Measurements from ENCODE around the gene COL23A1. TPM values are rescaled to one million over a fixed set of nuclear protein-coding genes. Genes with fewer than 3 reads are reported as not detected.

The COL23A1 gene
- total and polyA plus RNA-seq, 2 of the 8 experiments (the other 6 are each of a cell fraction or from before 2014, with no cell fraction given): 3.1 to 4.7 TPM

GRCh38 chr5:178259623-178260536, 330.3 kb downstream of the COL23A1 start:
- no peak overlapping the region for H2BK120ac ChIP-seq (replicated peaks; ENCODE audit: low read depth, low read length)
- H3K4ac ChIP-seq (replicated peaks; ENCODE audit: insufficient read length, low read depth, low read length): no peak overlapping the region
- H3K27ac ChIP-seq (ENCODE audit: low read depth, low read length): no peak overlapping the region
- no peak for DNase-seq (ENCODE audit: low read depth in 1 of 2, low spot score in 2 of 2)
- H3K23me2 ChIP-seq (ENCODE audit: low read depth, low read length): no peaks in the 10 kb centered on the region
- no peak overlapping the region for H2AFZ ChIP-seq (ENCODE audit: low read length)
- H2AK5ac ChIP-seq (ENCODE audit: low read depth, low read length): no peak overlapping the region
- ChIA-PET CTCF (ENCODE audit: partially characterized antibody) (interaction anchor here (0.7 to 1.9 kb wide), 4 partner anchors 20 to 1202 kb away, joined by 3 to 7 read pairs (median 4); no protein-coding TSS in a partner anchor), POLR2A (ENCODE audit: partially characterized antibody) (no interaction called here)
- no peak overlapping the region for H4K91ac ChIP-seq (replicated peaks; ENCODE audit: insufficient read length, low read length)
- H3K9me3 ChIP-seq (ENCODE audit: insufficient read depth in 2 of 2, low read depth in 1 of 2, low read length in 1 of 2): no peaks in the 10 kb centered on the region
- no peak for FAIRE-seq
- H3K79me1 ChIP-seq (ENCODE audit: low read depth, low read length): no peaks in the 10 kb centered on the region
- H2BK5ac ChIP-seq (ENCODE audit: low read depth, low read length): no peak overlapping the region
- 94% methylated on average over 20 of the region's 21 CpGs; no CpG with 5 or more reads in 1 of the 2 experiments for WGBS, 2 experiments (ENCODE audit: extremely low coverage in 1 of 2, insufficient coverage in 1 of 2, insufficient read length in 1 of 2, insufficient replicate concordance in 2 of 2, low coverage in 1 of 2, low lambda C conversion rate in 2 of 2, missing lambda C conversion rate in 1 of 2)
- no peak overlapping the region for H2BK12ac ChIP-seq (ENCODE audit: low read depth, low read length)
- H3K18ac ChIP-seq (ENCODE audit: extremely low read depth, low read length): no peak overlapping the region
- H2BK20ac ChIP-seq (ENCODE audit: low read length): no peak overlapping the region
- no peak overlapping the region for H3K56ac ChIP-seq (replicated peaks; ENCODE audit: insufficient read length, low read depth, low read length)
- H3K79me2 ChIP-seq (ENCODE audit: control insufficient read depth in 1 of 2, insufficient read depth in 2 of 2, low read length in 2 of 2): no peaks in the 10 kb centered on the region
- no peaks in the 10 kb centered on the region; a peak in 1 of 7 replicates for H3K27me3 ChIP-seq (replicated peaks in 1 of 4; ENCODE audit: control insufficient read depth in 3 of 4, extremely low read depth in 1 of 4, insufficient read depth in 3 of 4, low read length in 3 of 4)
- no peak overlapping the region for H3K23ac ChIP-seq (ENCODE audit: insufficient read length)
- H3K9ac ChIP-seq (replicated peaks in 1 of 4; ENCODE audit: extremely low read depth in 1 of 4, low read depth in 3 of 4, low read length in 3 of 4): no peak overlapping the region
- H3K36me3 ChIP-seq (ENCODE audit: control insufficient read depth in 2 of 4, insufficient read depth in 4 of 4, low read length in 3 of 4): no peaks in the 10 kb centered on the region
- TF ChIP-seq SRF (IDR thresholded peaks at IDR 0.05; ENCODE audit: low read depth, low read length): no peak
- no peak for TF ChIP-seq BRCA1 (IDR thresholded peaks at IDR 0.05; ENCODE audit: low read depth, low read length)
- TF ChIP-seq SIN3A (conservative IDR thresholded peaks at IDR 0.05 in 1 of 2, IDR thresholded peaks at IDR 0.05 in 1 of 2; ENCODE audit: low read depth in 1 of 2, low read length in 2 of 2): no peak
- no peak for TF ChIP-seq TBP (IDR thresholded peaks at IDR 0.05; ENCODE audit: low read depth, low read length)
- TF ChIP-seq SP1 (IDR thresholded peaks at IDR 0.05; ENCODE audit: low read depth, low read length): no peak
- TF ChIP-seq JUN (IDR thresholded peaks at IDR 0.05; ENCODE audit: low read depth, low read length): no peak
- no peak for TF ChIP-seq NANOG (IDR thresholded peaks at IDR 0.05; ENCODE audit: insufficient read depth, low read depth, low read length, poor library complexity, severe bottlenecking)
- TF ChIP-seq RFX5 (IDR thresholded peaks at IDR 0.05; ENCODE audit: borderline replicate concordance, low read depth, low read length): no peak
- TF ChIP-seq CHD2 (IDR thresholded peaks at IDR 0.05; ENCODE audit: low read length): no peak
- no peak for TF ChIP-seq SP4 (IDR thresholded peaks at IDR 0.05; ENCODE audit: low read length)
- no peak for TF ChIP-seq EP300 (IDR thresholded peaks at IDR 0.05; ENCODE audit: borderline replicate concordance in 1 of 2, low read depth in 2 of 2, low read length in 2 of 2)
- no peaks in the 10 kb centered on the region for H4K20me1 ChIP-seq (replicated peaks in 1 of 2; ENCODE audit: control insufficient read depth in 1 of 2, insufficient read depth in 2 of 2, low read length in 2 of 2)
- H4K8ac ChIP-seq (ENCODE audit: extremely low read depth, insufficient read depth, low read length): 0 out of 2 replicates have a peak overlapping the region, but pooled peaks have one; percentile 11
- no peak overlapping the region for H3K4me2 ChIP-seq (ENCODE audit: insufficient read depth in 1 of 2, low read depth in 2 of 2, low read length in 2 of 2)
- H3K4me3 ChIP-seq (ENCODE audit: extremely low read depth in 1 of 4, insufficient read depth in 2 of 4, low read depth in 3 of 4, low read length in 4 of 4): no peak overlapping the region
- no peak overlapping the region for H3K14ac ChIP-seq (ENCODE audit: insufficient read length)
- H3K4me1 ChIP-seq (replicated peaks in 1 of 4; ENCODE audit: control insufficient read depth in 3 of 4, insufficient read depth in 4 of 4, low read length in 3 of 4): peaks cover 0 to 3% (median under 1%) of the 10 kb centered on the region in 4 experiments; a peak in 3 of 7 replicates
- H4K5ac ChIP-seq (ENCODE audit: insufficient read length, low read depth, low read length): no peak overlapping the region
- H2BK15ac ChIP-seq (ENCODE audit: low read length): no peak overlapping the region

Data from H1 (cell line).